H1 (cell line): ENCODE results near the gene FAM53B. TPM values are rescaled to one million over a fixed set of nuclear protein-coding genes. Genes with fewer than 3 reads are reported as not detected.

ENCODE experiments used
- CTCF ChIA-PET: fragments of 300-600 bp; sonication (Branson Sonifier 250); formaldehyde crosslinking; loops from one replicate; lab custom pipeline; 2021; ENCODE audit not compliant: partially characterized antibody; lab: Charles Lee
- POLR2A ChIA-PET: fragments of 300-600 bp; sonication (Branson Sonifier 250); formaldehyde crosslinking; loops from one replicate; lab custom pipeline; 2021; ENCODE audit warnings: inconsistent platforms; ENCODE audit not compliant: partially characterized antibody; lab: Charles Lee
- DNase-seq, 2 experiments: peaks; one replicate each; pipeline versions ENCODE4 v3.0.0 to v3.0.0-alpha.2; 2010 to 2022; ENCODE audit warnings: low spot score in 2 of 2, low read depth in 1 of 2, mixed read lengths in 1 of 2
- FAIRE-seq: peaks from 2 replicates; lab custom pipeline; 2011; peaks lifted over from hg19 to GRCh38; lab: Jason Lieb, UNC
- H2AFZ ChIP-seq: 2 replicates; pipeline ENCODE4 v1.8.1; 2012; ENCODE audit warnings: low read length, inconsistent platforms
- H2AK5ac ChIP-seq: 2 replicates; pipeline ENCODE4 v1.6.1; 2013; ENCODE audit warnings: low read depth, low read length
- H2BK120ac ChIP-seq: replicated peaks from 2 replicates; pipeline ENCODE3; 2013; ENCODE audit warnings: low read depth, low read length, inconsistent platforms
- H2BK12ac ChIP-seq: 2 replicates; pipeline ENCODE4 v1.6.1; 2013; ENCODE audit warnings: low read depth, low read length
- H2BK15ac ChIP-seq: 2 replicates; pipeline ENCODE4 v1.6.1; 2013; ENCODE audit warnings: low read length
- H2BK20ac ChIP-seq: 2 replicates; pipeline ENCODE4 v1.6.1; 2013; ENCODE audit warnings: low read length
- H2BK5ac ChIP-seq: 2 replicates; pipeline ENCODE4 v1.6.1; 2013; ENCODE audit warnings: low read depth, low read length
- H3K14ac ChIP-seq: 2 replicates; pipeline ENCODE4 v1.6.1; 2013; ENCODE audit warnings: inconsistent platforms; ENCODE audit not compliant: insufficient read length
- H3K18ac ChIP-seq: 2 replicates; pipeline ENCODE4 v1.6.1; 2013; ENCODE audit warnings: low read length; ENCODE audit errors: extremely low read depth
- H3K23ac ChIP-seq: 2 replicates; pipeline ENCODE4 v1.6.1; 2013; ENCODE audit warnings: inconsistent platforms; ENCODE audit not compliant: insufficient read length
- H3K23me2 ChIP-seq: 2 replicates; pipeline ENCODE4 v1.6.1; 2013; ENCODE audit warnings: low read depth, low read length
- H3K27ac ChIP-seq: 2 replicates; pipeline ENCODE4 v1.6.1; 2011; ENCODE audit warnings: low read depth, low read length, inconsistent platforms
- H3K27me3 ChIP-seq, 4 experiments: replicated peaks in 1 of 4; 1 replicate in 1 of 4; 2 replicates in 3 of 4; pipeline versions ENCODE4 v1.6.1 to v1.8.1; 2011 to 2013; ENCODE audit warnings: low read length in 3 of 4, mild to moderate bottlenecking in 3 of 4, inconsistent platforms in 2 of 4, mixed read lengths in 2 of 4, moderate library complexity in 1 of 4; ENCODE audit not compliant: control insufficient read depth in 3 of 4, insufficient read depth in 3 of 4; ENCODE audit errors: extremely low read depth in 1 of 4
- H3K36me3 ChIP-seq, 4 experiments: 2 replicates each; pipeline versions ENCODE4 v1.6.1 to v1.8.1; 2011 to 2013; ENCODE audit warnings: mild to moderate bottlenecking in 4 of 4, low read length in 3 of 4, moderate library complexity in 2 of 4, control low read depth in 1 of 4, inconsistent platforms in 1 of 4; ENCODE audit not compliant: insufficient read depth in 4 of 4, control insufficient read depth in 2 of 4
- H3K4ac ChIP-seq: replicated peaks from 2 replicates; pipeline ENCODE3; 2013; ENCODE audit warnings: low read length, low read depth, mixed read lengths, inconsistent platforms; ENCODE audit not compliant: insufficient read length
- H3K4me1 ChIP-seq, 4 experiments: replicated peaks in 1 of 4; 1 replicate in 1 of 4; 2 replicates in 3 of 4; pipeline versions ENCODE4 v1.6.1 to v1.8.1; 2011 to 2013; ENCODE audit warnings: low read length in 3 of 4, inconsistent platforms in 2 of 4, mixed read lengths in 1 of 4; ENCODE audit not compliant: insufficient read depth in 4 of 4, control insufficient read depth in 3 of 4
- H3K4me2 ChIP-seq, 2 experiments: 2 replicates each; pipeline versions ENCODE4 v1.6.1 to v1.8.1; 2011 to 2013; ENCODE audit warnings: low read depth in 2 of 2, low read length in 2 of 2, control low read depth in 1 of 2, inconsistent platforms in 1 of 2, mild to moderate bottlenecking in 1 of 2; ENCODE audit not compliant: insufficient read depth in 1 of 2
- H3K4me3 ChIP-seq, 4 experiments: fragments of 200-600, 300-600 bp in 1 of 4; sonication (generic), shearing (Covaris generic), sonication (Bioruptor Twin) in 1 of 4; 2 replicates each; pipeline versions ENCODE4 v1.5.1 to v1.8.1; 2011 to 2016; ENCODE audit warnings: low read length in 4 of 4, low read depth in 3 of 4, control low read depth in 2 of 4, inconsistent platforms in 2 of 4, mild to moderate bottlenecking in 2 of 4, mixed read lengths in 1 of 4, moderate library complexity in 1 of 4; ENCODE audit not compliant: insufficient read depth in 2 of 4; ENCODE audit errors: extremely low read depth in 1 of 4
- H3K56ac ChIP-seq: replicated peaks from 2 replicates; pipeline ENCODE3; 2013; ENCODE audit warnings: low read depth, mild to moderate bottlenecking, mixed read lengths, low read length, inconsistent platforms; ENCODE audit not compliant: insufficient read length
- H3K79me1 ChIP-seq: 2 replicates; pipeline ENCODE4 v1.6.1; 2013; ENCODE audit warnings: low read depth, low read length, control low read depth
- H3K79me2 ChIP-seq, 2 experiments: 2 replicates each; pipeline versions ENCODE4 v1.6.1 to v1.8.1; 2012 to 2013; ENCODE audit warnings: low read length in 2 of 2, mild to moderate bottlenecking in 2 of 2, inconsistent platforms in 1 of 2; ENCODE audit not compliant: insufficient read depth in 2 of 2, control insufficient read depth in 1 of 2
- H3K9ac ChIP-seq, 4 experiments: replicated peaks in 1 of 4; 1 replicate in 1 of 4; 2 replicates in 3 of 4; pipeline versions ENCODE4 v1.6.1 to v1.8.1; 2011 to 2013; ENCODE audit warnings: low read depth in 3 of 4, low read length in 3 of 4, control low read depth in 2 of 4, mild to moderate bottlenecking in 2 of 4, moderate library complexity in 2 of 4, inconsistent platforms in 1 of 4; ENCODE audit errors: extremely low read depth in 1 of 4
- H3K9me3 ChIP-seq, 2 experiments: 2 replicates each; pipeline versions ENCODE4 v1.6.1 to v1.8.1; 2012 to 2013; ENCODE audit warnings: mild to moderate bottlenecking in 2 of 2, moderate library complexity in 2 of 2, control low read depth in 1 of 2, inconsistent platforms in 1 of 2, low read depth in 1 of 2, low read length in 1 of 2, mixed read lengths in 1 of 2; ENCODE audit not compliant: insufficient read depth in 2 of 2
- H4K20me1 ChIP-seq, 2 experiments: replicated peaks in 1 of 2; 2 replicates each; pipeline versions ENCODE3 to v1.8.1; 2011 to 2013; ENCODE audit warnings: inconsistent platforms in 2 of 2, low read length in 2 of 2, mild to moderate bottlenecking in 1 of 2; ENCODE audit not compliant: insufficient read depth in 2 of 2, control insufficient read depth in 1 of 2
- H4K5ac ChIP-seq: 2 replicates; pipeline ENCODE4 v1.6.1; 2013; ENCODE audit warnings: low read length, low read depth, mixed read lengths, inconsistent platforms; ENCODE audit not compliant: insufficient read length
- H4K8ac ChIP-seq: 2 replicates; pipeline ENCODE4 v1.8.0; 2013; ENCODE audit warnings: mild to moderate bottlenecking, moderate library complexity, low read length, inconsistent platforms; ENCODE audit not compliant: insufficient read depth; ENCODE audit errors: extremely low read depth
- H4K91ac ChIP-seq: replicated peaks from 2 replicates; pipeline ENCODE3; 2013; ENCODE audit warnings: low read length, mixed read lengths, inconsistent platforms; ENCODE audit not compliant: insufficient read length
- BCL11A ChIP-seq, 2 experiments: IDR thresholded peaks; one replicate each; pipeline ENCODE4 v1.6.1; 2011; ENCODE audit warnings: low read depth in 2 of 2, low read length in 2 of 2, mild to moderate bottlenecking in 2 of 2
- CREB1 ChIP-seq: IDR thresholded peaks from 2 replicates; pipeline ENCODE4 v1.6.1; 2012; ENCODE audit warnings: inconsistent platforms
- EP300 ChIP-seq, 2 experiments: IDR thresholded peaks; 1 replicate in 1 of 2; 2 replicates in 1 of 2; pipeline ENCODE4 v1.6.1; 2011 to 2012; ENCODE audit warnings: low read depth in 2 of 2, low read length in 2 of 2, mild to moderate bottlenecking in 2 of 2, borderline replicate concordance in 1 of 2, inconsistent platforms in 1 of 2, moderate library complexity in 1 of 2
- EZH2 ChIP-seq: fragments of 200-600 bp; sonication (generic); IDR thresholded peaks from 2 replicates; pipeline ENCODE4 v1.7.1; 2012; ENCODE audit warnings: low read depth, mild to moderate bottlenecking, moderate library complexity, low read length, inconsistent platforms; ENCODE audit not compliant: severe bottlenecking
- JUND ChIP-seq: IDR thresholded peaks from 2 replicates; pipeline ENCODE4 v1.6.1; 2011; ENCODE audit warnings: mild to moderate bottlenecking, improper control_type of control experiment, low read length
- MAX ChIP-seq: IDR thresholded peaks from 2 replicates; pipeline ENCODE4 v1.6.1; 2012; ENCODE audit warnings: inconsistent platforms
- NRF1 ChIP-seq: IDR thresholded peaks from 2 replicates; pipeline ENCODE4 v1.6.1; 2011; ENCODE audit warnings: mild to moderate bottlenecking, low read depth, low read length, improper control_type of control experiment
- POLR2AphosphoS5 ChIP-seq: IDR thresholded peaks from 2 replicates; pipeline ENCODE4 v1.6.1; 2011; ENCODE audit warnings: low read depth, low read length
- RNF2 ChIP-seq: fragments of 200-900, 300-1000 bp; sonication (generic); IDR thresholded peaks from 2 replicates; pipeline ENCODE4 v1.7.1; 2016; ENCODE audit warnings: borderline replicate concordance, low read depth, mild to moderate bottlenecking, antibody characterized with exemption, low read length; ENCODE audit not compliant: poor library complexity, severe bottlenecking; ENCODE audit errors: missing control alignments
- SP2 ChIP-seq: IDR thresholded peaks from 2 replicates; pipeline ENCODE4 v1.6.1; 2012; ENCODE audit warnings: mild to moderate bottlenecking, low read length, inconsistent platforms
- SP4 ChIP-seq: IDR thresholded peaks from 2 replicates; pipeline ENCODE4 v1.6.1; 2012; ENCODE audit warnings: low read length, inconsistent platforms
- WGBS, 2 experiments: shearing (Covaris generic) in 1 of 2; methylation state at CpG; one replicate each; pipeline versions ENCODE4 v1.1.6 to v1.1.7; 2013 to 2015; ENCODE audit warnings: low lambda C conversion rate in 2 of 2, mixed read lengths in 2 of 2, inconsistent platforms in 1 of 2, low coverage in 1 of 2, missing lambda C conversion rate in 1 of 2; ENCODE audit not compliant: insufficient replicate concordance in 2 of 2, insufficient coverage in 1 of 2, insufficient read length in 1 of 2; ENCODE audit errors: extremely low coverage in 1 of 2, missing lambda C conversion rate in 1 of 2; 5-methylcytosine and 5-hydroxymethylcytosine counted together
- polyA plus RNA-seq, 7 experiments: library from polyadenylated mRNA; depleted of rRNA in 3 of 7; stranded (reverse) in 5 of 7; unstranded in 2 of 7; fragments of >200 nt in 5 of 7; fragments of 200-250 nt in 2 of 7; gene quantifications; 1 replicate in 5 of 7; 2 replicates in 1 of 7; 4 replicates in 1 of 7; pipeline versions ENCODE4 v1.2.1 to v1.2.3, GENCODE V29; 2011 to 2013; ENCODE audit warnings: missing spikeins in 2 of 7, mixed read lengths in 2 of 7
- total RNA-seq: library from RNA; stranded (reverse); fragmentation: NEBNext Ultra II Directional; extraction: Animal tissue kit (Norgen Biotek cat#: 25700); gene quantifications from 2 replicates; pipeline ENCODE4 v1.2.1, GENCODE V29; 2021

The FAM53B gene
- total and polyA plus RNA-seq, 2 of the 8 experiments (the other 6 are each of a cell fraction or from before 2014, with no cell fraction given): 5.3 to 14.4 TPM

GRCh38 chr10:124619195-124619594, 125.0 kb downstream of the FAM53B start:
- no peak overlapping the region for H3K14ac ChIP-seq
- 87% methylated on average over 9 of the region's 9 CpGs; no CpG with 5 or more reads in 1 of the 2 experiments for WGBS, 2 experiments
- no peaks in the 10 kb centered on the region for H3K9me3 ChIP-seq
- no peak overlapping the region for H3K4ac ChIP-seq
- no peak overlapping the region for H2BK20ac ChIP-seq
- H4K91ac ChIP-seq: no peak overlapping the region
- H3K23me2 ChIP-seq: no peaks in the 10 kb centered on the region
- H3K27me3 ChIP-seq: no peaks in the 10 kb centered on the region
- H2BK120ac ChIP-seq: no peak overlapping the region
- no peak overlapping the region for H3K4me2 ChIP-seq
- no peak overlapping the region for H2BK12ac ChIP-seq
- no peak overlapping the region for H2AFZ ChIP-seq
- no peaks in the 10 kb centered on the region for H3K79me1 ChIP-seq
- no peak overlapping the region for H4K8ac ChIP-seq
- no peak overlapping the region; the same call in 1 of the 2 replicates for H2BK5ac ChIP-seq
- no peak overlapping the region for H3K56ac ChIP-seq
- H3K18ac ChIP-seq: no peak overlapping the region
- no peak overlapping the region for H3K4me3 ChIP-seq
- H4K20me1 ChIP-seq: peaks cover 2 to 8% of the 10 kb centered on the region in 2 experiments
- H3K9ac ChIP-seq: no peak overlapping the region
- H2AK5ac ChIP-seq: no peak overlapping the region
- H4K5ac ChIP-seq: no peak overlapping the region
- H3K36me3 ChIP-seq: no peaks in the 10 kb centered on the region; a peak in 1 of 8 replicates
- no peak overlapping the region for H3K27ac ChIP-seq
- POLR2A ChIA-PET: no interaction called here
- no peaks in the 10 kb centered on the region for H3K79me2 ChIP-seq
- no peak overlapping the region for H2BK15ac ChIP-seq
- DNase-seq: no peak
- CTCF ChIA-PET: interaction anchor here (0.8 to 1.6 kb wide), 6 partner anchors 11 to 122 kb away, joined by 3 to 5 read pairs (median 3); no protein-coding TSS in a partner anchor
- no peak overlapping the region for H3K23ac ChIP-seq
- TF ChIP-seq SP2 (no peak), NRF1 (no peak), SP4 (no peak), CREB1 (no peak), EP300 (IDR thresholded peaks at IDR 0.05; ENCODE audit: borderline replicate concordance in 1 of 2, low read depth in 2 of 2, low read length in 2 of 2) (no peak), JUND (no peak), POLR2AphosphoS5 (no peak), BCL11A (IDR thresholded peaks at IDR 0.05; ENCODE audit: low read depth in 2 of 2, low read length in 2 of 2) (no peak), MAX (no peak), RNF2 (no peak), EZH2 (no peak)
- no peak for FAIRE-seq
- peaks cover 0 to 8% (median 2%) of the 10 kb centered on the region in 4 experiments; a peak in 2 of 7 replicates for H3K4me1 ChIP-seq
